ENCODE measurements around the gene URM1. TPM values are rescaled to one million over a fixed set of nuclear protein-coding genes. Genes with fewer than 3 reads are reported as not detected.

The URM1 gene
- total and polyA plus RNA-seq, 10 of the 15 experiments (the other 5 are each of a cell fraction or from before 2014, with no cell fraction given), result 7.9 to 75.8 (median 63.7) TPM

DNA sequence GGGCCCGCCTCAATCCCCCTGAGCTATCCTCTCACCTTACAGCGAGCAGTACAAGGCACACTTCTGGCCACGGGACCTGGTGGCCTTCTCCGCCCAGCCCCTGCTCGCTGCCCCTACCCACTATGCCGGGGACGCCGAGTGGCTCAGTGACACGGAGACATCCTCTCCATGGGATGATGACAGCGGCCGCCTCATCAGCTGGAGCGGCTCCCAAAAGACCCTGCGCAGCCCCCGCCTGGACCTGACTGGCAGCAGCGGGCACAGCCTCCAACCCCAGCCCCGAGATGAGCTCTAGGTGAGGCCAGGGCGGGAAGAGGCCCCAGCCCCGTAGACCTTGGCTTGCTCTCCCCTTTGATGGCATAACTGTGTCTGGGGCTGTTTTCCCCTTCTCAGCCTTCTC lies 64.4 kb downstream of the URM1 start:
- in situ Hi-C loops (cut with MboI), result no loop called here
- no peak overlapping the region for H3K9ac ChIP-seq (ENCODE audit: control insufficient read depth, insufficient read depth, low read length)

More for the DNA sequence above, 64.4 kb downstream of the URM1 start:
- no peaks in the 10 kb centered on the region for H3K9me3 ChIP-seq (replicated peaks; ENCODE audit: control insufficient read depth, insufficient read depth, low read length)
- H2AFZ ChIP-seq (ENCODE audit: control insufficient read depth, low read depth, low read length), result no peak overlapping the region
- POLR2A ChIA-PET, result no interaction called here
- no peaks in the 10 kb centered on the region for H3K36me3 ChIP-seq (ENCODE audit: control insufficient read depth in 2 of 2, insufficient read depth in 2 of 2, low read length in 1 of 2)
- BruUV-seq (replicated peaks), result no TSS peak
- SMC1A ChIA-PET (ENCODE audit: uncharacterized antibody, unreplicated experiment), result no interaction called here
- no peak overlapping the region for H3K4me3 ChIP-seq
- intact Hi-C loops (cut with micrococcal nuclease; ENCODE audit: unreplicated experiment), result no loop called here
- no peaks in the 10 kb centered on the region for H3K79me2 ChIP-seq (ENCODE audit: control insufficient read depth, insufficient read depth, low read length)
- H3K27ac ChIP-seq (ENCODE audit: control insufficient read depth, insufficient read depth), result no peak overlapping the region
- no peaks in the 10 kb centered on the region for H4K20me1 ChIP-seq (ENCODE audit: control insufficient read depth, insufficient read depth)
- H3K27me3 ChIP-seq (replicated peaks in 1 of 2; ENCODE audit: control insufficient read depth in 2 of 2, insufficient read depth in 2 of 2, low read length in 1 of 2), result no peaks in the 10 kb centered on the region
- RAD21 ChIA-PET (ENCODE audit: unreplicated experiment), result no interaction called here
- TF ChIP-seq RAD51 (IDR thresholded peaks at IDR 0.05), result no peak
- TF ChIP-seq NR2C2 (IDR thresholded peaks at IDR 0.05; ENCODE audit: borderline replicate concordance, control insufficient read depth, insufficient read length, low read depth), result no peak
- no peak for TF ChIP-seq CEBPB (IDR thresholded peaks at IDR 0.05; ENCODE audit: borderline replicate concordance in 1 of 2, low read depth in 2 of 2, low read length in 2 of 2)
- TF ChIP-seq BCL11A (IDR thresholded peaks at IDR 0.05; ENCODE audit: low read depth, low read length), result no peak
- TF ChIP-seq SIN3A (IDR thresholded peaks at IDR 0.05; ENCODE audit: low read depth, low read length), result no peak
- TF ChIP-seq, protein P1, sequence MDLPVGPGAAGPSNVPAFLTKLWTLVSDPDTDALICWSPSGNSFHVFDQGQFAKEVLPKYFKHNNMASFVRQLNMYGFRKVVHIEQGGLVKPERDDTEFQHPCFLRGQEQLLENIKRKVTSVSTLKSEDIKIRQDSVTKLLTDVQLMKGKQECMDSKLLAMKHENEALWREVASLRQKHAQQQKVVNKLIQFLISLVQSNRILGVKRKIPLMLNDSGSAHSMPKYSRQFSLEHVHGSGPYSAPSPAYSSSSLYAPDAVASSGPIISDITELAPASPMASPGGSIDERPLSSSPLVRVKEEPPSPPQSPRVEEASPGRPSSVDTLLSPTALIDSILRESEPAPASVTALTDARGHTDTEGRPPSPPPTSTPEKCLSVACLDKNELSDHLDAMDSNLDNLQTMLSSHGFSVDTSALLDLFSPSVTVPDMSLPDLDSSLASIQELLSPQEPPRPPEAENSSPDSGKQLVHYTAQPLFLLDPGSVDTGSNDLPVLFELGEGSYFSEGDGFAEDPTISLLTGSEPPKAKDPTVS (IDR thresholded peaks at IDR 0.05; ENCODE audit: low read depth, low read length), result no peak
- no peak for TF ChIP-seq KLF5 (IDR thresholded peaks at IDR 0.05; ENCODE audit: partially characterized antibody)
- TF ChIP-seq MAX (IDR thresholded peaks at IDR 0.05; ENCODE audit: low read depth, low read length), result no peak
- TF ChIP-seq NFXL1 (IDR thresholded peaks at IDR 0.05; ENCODE audit: borderline replicate concordance), result no peak
- no peak for TF ChIP-seq CBX3 (IDR thresholded peaks at IDR 0.05; ENCODE audit: borderline replicate concordance, low read depth)
- no peak for TF ChIP-seq NR2C1 (IDR thresholded peaks at IDR 0.05)
- no peak for TF ChIP-seq YBX1 (IDR thresholded peaks at IDR 0.05)
- TF ChIP-seq HCFC1 (IDR thresholded peaks at IDR 0.05; ENCODE audit: low read length), result no peak
- CTCF ChIA-PET, result interaction anchor here (2.4 kb wide), 1 partner anchor 16 kb away, joined by 6 read pairs; no protein-coding TSS in a partner anchor
- WGBS (ENCODE audit: insufficient coverage, insufficient replicate concordance, low lambda C conversion rate, missing lambda C conversion rate), result 58% methylated on average over 18 of the region's 18 CpGs
- ATAC-seq, result no peak
- H3K4me2 ChIP-seq (ENCODE audit: control insufficient read depth, insufficient read depth), result no peak overlapping the region
- H3K4me1 ChIP-seq (ENCODE audit: control insufficient read depth, insufficient read depth, low read length), result no peaks in the 10 kb centered on the region
- no peak for FAIRE-seq
- DNase-seq (ENCODE audit: low read depth, low spot score), result no peak

Data from GM12878 (cell line).